Pulmonary artery endothelial cell (primary cell): Measurements from ENCODE around the gene FHL1. TPM values are rescaled to one million over a fixed set of nuclear protein-coding genes. Genes with fewer than 3 reads are reported as not detected.

Experiments
- DNase-seq: peaks from one replicate; pipeline ENCODE4 v3.0.0-alpha.2; 2011; ENCODE audit warnings: low read depth, low spot score
- total RNA-seq: library from RNA; depleted of rRNA; stranded (reverse); fragments of >200 nt; gene quantifications from 2 replicates; pipeline ENCODE4 v1.2.3, GENCODE V29; 2014

FHL1 gene
- total RNA-seq, 1 donor from 2014 or later: 96.0 TPM

DNA sequence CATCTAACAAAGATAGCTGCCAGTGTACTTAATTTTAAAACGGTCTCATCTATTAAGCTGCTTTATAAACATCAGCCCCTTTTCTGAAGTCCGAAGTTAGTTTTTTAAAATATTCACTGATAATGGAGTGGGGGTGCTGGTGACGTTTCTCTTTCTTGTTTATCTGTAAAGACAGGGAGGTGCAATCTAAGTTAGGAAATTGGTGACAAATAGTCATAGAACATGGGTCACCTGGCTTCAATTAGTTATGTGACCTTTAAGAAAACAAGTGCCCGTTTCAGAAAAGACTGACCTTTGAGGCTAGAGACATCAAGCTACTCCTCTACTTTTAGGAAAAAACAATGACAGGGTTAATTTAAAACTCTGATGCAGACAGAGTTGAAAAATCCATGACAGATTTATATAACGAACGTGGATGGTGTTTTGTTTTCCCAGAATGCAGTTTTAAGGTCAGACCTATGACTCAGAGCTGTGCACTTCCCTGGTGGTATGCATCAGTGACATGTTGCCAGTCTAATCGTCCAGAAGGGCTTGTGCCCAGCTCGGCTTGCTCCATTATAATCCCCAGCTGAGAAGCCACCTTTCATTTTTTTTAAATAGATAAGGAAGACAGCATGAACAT lies 38.2 kb downstream of the FHL1 start:
- DNase-seq: no peak

DNA sequence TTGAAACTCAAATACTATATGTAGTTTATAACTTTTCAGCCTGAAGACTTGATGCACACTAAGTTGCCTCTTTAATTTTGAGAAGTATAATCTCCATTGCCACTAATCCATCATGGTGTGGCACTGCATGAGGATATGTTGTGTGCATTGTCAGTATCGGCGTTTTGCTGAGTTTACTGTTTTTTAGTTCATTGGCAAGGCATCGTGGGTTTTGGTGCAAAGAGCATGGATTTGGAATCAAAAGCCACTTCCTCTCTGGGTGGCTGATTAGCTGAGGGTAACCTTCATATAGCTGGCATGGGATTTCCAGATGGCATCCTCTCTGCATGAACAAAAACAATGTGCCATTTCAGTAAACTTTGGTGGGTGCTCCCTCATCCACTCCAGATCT lies 38.7 kb downstream of the FHL1 start:
- no peak for DNase-seq

DNA sequence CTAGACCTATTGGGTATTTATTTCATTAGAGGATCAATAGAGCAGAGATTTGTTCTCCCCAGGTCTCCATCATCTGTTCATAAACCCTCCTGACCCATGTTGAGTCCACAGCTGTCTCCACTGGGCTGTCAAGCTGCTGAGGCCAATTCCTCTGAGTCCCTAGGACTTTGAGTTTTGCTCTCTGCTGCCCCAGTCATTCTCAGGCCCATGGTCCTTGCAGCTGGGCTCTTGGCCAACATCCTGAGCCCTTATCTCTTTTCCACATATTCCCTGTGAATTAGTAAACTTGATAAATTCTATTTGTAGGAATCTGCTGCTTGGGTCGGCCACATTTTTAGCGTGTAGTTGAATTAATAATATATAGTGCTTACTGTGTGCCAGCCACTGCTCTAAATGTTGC lies 41.9 kb downstream of the FHL1 start:
- DNase-seq: peak; percentile 36

DNA sequence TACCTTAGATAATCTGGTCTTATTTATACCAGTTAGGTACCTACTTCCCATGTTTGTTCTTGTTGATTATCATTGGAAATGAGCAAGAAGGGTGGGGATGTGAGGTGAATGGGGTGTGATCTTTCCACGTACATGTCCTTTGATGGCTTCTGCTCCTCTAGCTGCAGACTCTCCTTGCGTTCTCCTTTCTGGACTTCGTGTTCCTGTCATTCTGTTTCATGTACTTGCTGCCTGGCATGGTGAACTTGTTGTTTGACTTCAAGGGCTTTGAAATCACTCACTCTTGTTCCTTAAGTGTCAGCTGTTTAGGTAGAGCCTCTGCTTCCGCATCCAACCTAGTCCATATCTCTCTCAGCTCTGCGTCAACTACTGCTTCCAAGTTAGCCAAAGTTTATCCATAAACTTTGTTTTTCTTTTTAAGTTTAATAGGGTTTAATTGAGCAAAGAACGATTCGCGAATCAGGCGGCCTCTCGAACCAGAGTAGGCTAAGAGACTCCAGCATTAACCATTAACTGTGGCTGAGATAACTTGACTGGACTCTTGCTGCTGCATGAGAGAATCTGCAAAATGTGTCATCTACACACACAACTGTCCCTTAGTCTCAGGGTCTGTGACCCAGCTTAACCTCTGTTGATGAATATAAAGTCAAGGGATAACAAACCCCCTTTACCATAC lies 42.8 kb downstream of the FHL1 start:
- DNase-seq: no peak

DNA sequence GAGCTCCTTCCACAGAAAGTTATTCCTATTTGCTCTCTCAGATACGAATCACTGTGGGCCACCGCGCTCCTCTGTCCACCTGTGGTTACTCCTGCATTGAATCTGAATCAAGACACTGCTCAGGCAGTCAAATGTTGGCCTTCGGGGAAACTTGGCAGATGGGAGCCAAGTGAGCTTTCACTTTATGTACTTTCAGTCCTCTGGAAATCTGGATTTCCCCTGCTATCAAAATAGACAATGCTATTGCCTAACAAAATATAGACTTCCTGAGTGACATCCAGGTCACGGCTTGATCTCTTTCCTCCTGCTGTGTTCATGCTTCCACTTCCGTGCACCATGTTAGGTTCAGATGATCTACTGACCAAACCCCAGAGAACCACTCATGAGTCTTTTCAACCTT lies 43.8 kb downstream of the FHL1 start:
- DNase-seq: peak; percentile 39

DNA sequence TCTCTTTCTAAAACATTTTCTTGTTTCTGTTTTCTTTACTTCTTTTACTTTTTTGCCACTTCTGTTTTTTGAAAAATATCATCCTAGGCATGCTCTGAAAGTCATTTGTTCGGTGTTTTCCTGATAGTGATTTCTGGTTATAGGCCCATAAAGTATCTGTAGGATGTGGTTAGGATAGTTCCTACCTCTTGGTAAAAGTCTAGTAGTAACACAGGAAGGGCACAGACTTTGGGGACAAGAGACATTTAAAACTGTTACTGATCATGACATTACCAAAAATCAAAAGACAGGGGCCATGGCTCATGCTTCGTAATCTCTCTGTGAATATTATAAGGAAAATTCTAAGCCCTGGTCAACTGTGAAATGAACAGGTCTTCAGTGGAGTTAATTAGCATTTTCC lies 44.8 kb downstream of the FHL1 start:
- no peak for DNase-seq

DNA sequence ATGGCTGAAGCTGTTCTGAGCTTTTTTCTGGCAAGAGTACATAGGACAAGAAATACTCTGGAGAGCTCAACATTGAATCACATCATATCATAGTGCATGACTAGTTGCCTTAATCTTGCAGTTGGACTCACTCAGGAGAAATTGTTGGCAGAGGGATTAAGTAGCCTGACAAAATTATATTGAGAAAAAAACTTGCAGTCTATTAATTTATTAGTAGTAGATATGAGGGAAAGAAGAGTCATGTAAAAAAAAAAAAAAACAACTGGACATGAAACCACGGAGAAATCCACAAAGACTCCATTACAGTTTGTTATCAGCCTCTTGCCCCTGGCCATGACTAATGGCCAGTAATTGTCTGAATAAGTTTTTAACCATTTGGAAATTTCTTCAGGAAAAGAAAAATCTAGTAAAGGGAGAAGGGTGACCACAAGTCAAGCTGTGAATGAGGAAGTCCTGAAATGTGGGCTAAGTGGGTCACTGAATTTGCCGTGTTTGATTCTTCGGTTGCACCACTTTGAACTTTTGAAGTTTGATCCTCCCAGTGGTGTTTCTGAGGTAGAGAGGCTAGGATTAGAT lies 45.6 kb downstream of the FHL1 start:
- DNase-seq: no peak

DNA sequence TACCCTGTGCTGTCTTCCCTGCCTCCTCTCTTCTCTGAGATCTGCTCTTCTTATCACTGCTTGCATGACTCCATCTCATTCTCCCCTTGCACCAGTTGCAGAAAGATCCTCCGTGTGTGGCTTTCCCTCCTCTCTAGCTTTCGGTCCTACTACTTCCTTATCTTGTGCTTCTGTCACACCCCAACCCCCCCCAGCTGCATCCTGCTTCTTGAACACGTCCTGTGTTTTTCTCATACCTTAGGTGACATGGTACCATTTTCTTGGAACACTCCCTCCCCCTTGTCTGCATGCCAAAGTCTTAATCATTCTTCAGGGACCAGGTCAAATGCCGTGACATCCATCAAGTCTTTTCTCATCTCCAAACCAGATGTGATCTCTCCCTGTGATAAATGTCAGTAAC lies 46.4 kb downstream of the FHL1 start:
- no peak for DNase-seq

DNA sequence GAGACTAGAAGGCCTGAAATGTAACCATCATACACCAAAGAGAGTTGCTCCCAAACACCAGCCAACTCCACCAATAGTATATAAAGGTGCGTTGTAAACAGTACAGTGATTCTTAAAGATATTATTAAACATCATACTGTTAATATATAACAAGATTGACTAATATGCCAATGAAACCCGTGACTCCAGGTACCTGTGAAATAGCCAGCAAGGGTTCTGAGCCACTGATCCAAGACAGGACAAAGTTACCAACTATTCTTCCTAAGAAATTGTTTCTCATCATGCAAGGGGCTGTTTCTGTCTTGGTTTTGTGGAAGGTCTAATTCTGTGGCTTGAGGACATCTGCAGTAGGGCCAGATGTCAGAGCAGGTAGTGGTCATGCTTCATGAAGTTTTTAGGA lies 47.2 kb downstream of the FHL1 start:
- no peak for DNase-seq

DNA sequence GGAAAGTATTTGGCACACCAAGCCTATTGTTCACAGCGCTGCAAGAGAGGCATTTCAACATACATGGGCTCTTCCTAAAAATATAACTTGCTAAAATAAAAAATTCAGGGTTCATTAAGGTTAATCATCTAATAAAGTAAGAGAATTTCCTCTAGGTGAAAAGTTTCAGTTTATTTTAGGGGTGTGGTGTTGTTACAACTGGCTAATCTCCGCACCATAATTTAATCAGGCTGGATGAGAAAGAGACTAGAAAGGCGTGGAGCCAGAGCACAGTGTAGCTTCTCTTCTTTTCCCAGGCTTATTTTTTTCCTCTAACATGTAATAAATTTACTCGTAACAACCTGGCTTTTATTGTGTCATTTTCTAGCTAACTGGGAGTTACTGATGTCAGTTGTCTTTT lies 47.9 kb downstream of the FHL1 start:
- no peak for DNase-seq

DNA sequence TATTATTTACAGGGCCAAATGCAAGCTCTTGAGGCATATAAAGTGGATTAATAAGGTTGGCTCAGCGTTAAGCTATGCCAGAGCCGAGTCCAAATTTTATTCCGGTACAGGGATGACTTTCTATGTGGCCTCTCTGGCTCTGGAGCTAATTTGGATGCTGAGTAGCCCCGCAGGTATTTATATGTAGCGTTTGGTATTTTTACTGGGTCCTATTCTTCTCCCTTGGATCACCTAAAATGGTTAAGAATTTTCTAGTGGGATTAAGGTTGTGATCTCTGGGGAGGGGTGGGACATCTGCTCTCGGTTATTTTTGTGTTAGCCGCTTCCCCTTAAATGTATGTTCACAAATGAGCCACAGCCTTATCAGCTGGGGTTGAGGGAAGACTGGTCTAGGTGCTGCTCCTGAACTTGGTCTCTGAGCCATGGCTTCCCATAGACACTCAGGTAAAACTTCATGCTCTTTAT lies 49.4 kb downstream of the FHL1 start:
- no peak for DNase-seq

DNA sequence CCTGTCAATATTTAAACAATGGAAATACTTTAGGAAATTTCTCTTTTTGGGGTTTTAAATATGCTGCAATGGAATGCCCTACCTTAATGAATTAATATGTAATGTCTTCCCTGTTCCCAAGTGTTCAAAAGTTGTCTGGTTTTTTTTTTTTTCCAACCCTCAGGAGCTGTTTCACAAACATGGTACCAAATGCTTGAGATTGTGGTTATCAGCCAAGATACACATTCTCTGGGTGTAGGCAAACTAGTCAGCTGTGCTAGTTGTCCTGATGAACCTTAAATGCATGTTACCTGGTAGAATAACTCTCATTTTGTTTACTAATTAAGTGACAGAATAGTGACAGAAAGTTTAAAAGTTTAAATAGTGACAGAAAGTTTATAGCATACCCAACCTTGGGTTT lies 50.7 kb downstream of the FHL1 start:
- no peak for DNase-seq

DNA sequence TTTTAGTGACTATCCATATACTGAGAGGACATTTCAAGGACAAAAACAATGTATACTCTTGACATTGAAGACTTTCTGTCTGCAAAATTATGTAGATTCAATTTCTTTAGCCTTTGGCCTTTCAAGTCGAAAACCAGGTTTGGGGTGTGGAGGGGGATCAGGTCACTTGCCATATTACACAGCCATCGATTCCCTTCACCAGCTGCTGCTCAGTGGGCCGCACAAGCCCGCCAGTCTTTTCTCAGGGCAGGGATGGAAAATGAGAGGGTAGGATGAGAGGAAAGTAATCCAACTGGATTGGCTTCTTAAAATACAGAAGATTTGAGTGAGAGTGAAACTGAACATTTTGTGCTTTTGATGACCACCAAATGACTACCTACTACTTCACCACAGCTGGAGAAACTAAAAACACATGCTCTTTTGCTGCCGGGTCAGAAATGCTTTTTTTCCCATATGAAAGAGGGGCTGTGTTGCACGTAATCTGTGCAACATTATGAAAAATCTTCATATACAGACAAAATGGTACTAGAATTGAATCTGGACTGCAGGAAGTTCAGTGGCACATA lies 51.4 kb downstream of the FHL1 start:
- no peak for DNase-seq

DNA sequence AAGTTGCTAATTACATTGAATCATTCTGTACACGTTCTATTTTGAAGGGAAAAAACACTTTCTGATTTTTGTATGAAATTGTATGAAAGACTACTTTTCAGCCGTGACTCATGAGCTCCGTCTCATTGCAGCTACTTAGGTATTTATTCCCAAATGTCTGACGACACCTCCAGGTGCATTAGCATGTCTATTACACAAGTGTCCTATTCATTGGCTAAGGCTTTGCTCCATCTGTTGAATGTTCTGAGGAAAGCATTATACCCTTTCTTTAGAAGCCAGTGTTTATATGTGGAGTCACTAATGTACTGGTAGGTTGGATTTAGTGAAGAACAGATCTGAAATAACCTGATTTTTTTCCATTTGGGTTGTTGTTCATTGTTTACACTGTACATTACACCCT lies 52.0 kb downstream of the FHL1 start:
- no peak for DNase-seq

DNA sequence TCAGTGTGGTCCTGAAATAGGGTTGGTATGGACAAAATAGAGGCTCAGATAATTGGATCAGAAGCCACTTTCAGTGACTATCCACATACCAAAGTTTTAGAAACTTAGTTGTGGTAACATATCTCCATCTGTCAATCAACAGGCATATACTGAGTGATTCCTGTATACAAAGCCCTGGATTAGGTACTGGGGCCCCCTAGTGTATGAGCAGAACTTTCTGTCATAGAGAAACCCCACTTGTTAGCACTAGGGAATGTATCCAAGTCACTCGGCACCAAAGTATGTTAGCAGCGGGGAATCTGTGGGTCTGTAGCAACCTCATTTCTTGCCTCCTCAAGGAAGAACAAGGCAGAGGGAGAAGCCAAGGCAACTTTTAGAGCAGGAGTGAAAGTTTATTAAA lies 53.1 kb downstream of the FHL1 start:
- no peak for DNase-seq

DNA sequence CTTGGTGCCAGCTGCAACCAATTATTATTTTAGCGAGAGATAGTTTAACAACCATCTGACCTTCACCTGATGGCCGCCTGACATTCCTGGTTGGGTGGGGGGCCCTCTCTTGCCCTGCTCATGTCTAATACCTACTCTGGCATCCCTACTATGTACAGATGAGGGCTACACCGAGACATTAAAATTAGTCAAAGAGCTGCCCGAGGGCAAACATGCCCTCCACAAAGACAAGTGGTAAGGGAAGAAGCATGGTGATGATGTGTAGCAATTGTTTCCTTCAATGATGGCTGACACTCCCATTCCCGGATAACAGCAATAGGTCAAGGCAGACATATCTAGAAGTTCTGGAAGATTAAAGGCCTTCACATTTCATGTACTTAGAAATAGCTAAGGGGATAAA lies 54.3 kb downstream of the FHL1 start:
- no peak for DNase-seq

DNA sequence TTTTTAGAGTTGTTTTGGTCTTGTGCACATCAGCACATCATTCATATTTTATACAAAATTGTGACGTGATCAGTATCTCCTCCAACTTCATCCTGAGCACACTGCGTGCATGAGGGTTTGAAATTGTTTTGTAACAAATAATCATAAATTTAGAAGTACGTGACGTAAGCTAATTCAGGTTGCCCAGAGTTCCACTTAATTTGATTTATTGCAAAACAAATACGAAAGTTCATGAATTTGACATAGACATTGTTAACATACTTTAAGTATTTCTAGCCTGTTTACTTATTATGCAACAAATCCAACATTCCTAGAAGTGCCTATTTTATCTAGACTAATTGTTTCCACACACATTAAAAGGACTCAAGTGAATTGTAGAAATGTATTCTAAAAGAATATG lies 55.6 kb downstream of the FHL1 start:
- DNase-seq: no peak

DNA sequence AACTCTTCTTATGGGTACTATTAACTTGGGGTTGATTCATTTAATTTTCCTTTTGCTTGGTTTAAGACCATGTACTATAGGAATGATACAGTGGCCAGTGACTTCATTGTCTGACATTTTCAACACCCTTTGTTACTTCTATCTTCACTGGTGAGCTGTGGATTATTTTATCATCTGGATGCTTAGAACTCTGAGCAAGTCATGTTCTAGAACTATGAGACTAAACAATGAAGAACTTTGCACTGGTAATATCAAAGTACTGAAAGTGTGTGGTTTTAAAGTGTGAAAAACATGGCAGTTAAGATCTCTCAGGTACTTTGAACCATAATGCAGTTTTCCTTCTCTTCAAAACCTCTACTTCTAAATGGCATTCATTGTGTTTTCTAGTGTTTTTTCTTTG lies 56.1 kb downstream of the FHL1 start:
- DNase-seq: no peak

DNA sequence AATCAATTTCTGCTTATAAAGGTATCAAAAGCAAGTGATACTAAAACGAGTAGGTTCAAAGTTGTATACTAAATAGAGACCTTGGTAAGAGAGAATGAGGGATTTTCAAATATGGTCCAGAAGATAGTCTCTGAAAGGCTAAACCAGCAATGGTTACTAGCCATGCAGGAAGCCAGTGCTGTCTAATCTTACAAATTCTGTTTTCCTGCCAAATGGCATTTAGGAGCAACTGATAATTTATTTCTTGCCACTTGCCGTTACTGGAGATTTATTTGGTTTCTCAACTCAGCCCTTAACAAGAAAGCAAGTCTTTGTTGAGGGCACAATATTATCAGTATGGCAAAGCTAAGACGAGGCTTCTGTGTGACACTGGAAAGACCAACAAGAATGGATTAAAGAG lies 56.6 kb downstream of the FHL1 start:
- no peak for DNase-seq

DNA sequence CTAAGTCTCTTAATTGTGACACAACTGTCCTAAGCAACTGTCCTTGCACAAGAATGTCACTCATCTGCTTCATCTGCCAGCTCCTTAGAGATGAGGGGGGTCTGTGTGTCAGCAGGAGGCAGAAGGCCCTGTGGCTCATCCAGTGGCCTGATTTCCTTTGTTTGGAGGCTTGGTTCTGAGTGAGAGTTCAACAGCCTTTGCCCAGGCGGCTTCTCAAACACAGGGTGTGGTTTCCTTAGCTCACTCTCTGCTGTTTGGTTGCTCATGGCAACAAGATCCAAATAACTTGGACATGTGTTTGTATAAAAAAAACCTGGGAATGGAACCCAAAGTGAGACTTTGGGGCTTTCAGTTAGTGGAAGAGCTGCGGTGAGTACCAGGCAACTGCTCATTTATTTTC lies 57.2 kb downstream of the FHL1 start:
- no peak for DNase-seq

DNA sequence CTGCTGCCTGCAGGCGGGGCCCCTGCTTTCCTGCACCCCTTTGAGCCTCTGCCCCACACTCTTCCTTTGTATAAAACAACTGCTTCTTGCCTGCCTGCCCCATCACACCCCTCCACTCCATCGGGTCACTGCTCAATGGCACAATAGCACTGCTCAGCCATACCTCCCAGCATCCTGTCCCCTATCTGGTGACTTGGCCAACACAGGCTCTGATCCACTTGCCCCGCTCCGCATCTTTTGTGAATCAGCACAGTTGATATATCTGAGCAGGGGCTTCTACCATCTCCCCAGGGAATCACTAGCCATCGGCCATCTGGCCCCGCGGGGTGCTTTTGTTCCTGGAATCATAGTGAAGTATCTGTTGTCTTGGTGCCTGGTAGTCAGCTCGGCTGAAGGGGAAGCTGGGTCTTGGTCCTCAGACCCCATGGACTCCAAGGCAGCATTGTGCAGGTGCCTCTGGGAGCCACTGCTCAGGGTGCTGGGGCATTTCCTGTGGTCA lies 58.6 kb downstream of the FHL1 start:
- DNase-seq: no peak

DNA sequence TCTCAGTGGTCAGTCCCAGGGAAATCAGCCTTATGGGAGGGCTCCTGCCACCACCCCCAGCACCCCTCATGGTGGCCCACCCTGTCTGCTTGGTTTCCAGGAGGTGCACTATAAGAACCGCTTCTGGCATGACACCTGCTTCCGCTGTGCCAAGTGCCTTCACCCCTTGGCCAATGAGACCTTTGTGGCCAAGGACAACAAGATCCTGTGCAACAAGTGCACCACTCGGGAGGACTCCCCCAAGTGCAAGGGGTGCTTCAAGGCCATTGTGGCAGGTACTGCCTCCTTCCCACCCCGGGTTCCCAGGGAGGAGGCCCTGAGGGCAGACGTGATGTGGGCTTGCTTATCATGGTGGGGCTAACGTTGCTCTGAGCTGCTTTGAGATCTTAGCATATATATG lies 59.6 kb downstream of the FHL1 start:
- DNase-seq: no peak

DNA sequence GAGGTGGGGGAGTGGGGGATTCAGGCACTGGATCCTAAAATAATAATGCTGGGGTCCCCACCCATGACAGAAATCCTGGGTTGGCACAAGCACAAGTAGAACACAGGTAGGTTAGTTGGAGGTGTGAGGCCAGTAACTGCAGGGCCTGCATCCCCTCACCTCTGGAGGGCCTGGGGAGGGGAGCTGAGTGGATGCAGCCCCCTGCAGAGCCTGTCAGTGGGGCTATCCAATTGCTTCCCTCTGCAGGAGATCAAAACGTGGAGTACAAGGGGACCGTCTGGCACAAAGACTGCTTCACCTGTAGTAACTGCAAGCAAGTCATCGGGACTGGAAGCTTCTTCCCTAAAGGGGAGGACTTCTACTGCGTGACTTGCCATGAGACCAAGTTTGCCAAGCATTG lies 60.2 kb downstream of the FHL1 start:
- DNase-seq: no peak
